Measurements from ENCODE around the gene PKM.

Gene PKM

DNA sequence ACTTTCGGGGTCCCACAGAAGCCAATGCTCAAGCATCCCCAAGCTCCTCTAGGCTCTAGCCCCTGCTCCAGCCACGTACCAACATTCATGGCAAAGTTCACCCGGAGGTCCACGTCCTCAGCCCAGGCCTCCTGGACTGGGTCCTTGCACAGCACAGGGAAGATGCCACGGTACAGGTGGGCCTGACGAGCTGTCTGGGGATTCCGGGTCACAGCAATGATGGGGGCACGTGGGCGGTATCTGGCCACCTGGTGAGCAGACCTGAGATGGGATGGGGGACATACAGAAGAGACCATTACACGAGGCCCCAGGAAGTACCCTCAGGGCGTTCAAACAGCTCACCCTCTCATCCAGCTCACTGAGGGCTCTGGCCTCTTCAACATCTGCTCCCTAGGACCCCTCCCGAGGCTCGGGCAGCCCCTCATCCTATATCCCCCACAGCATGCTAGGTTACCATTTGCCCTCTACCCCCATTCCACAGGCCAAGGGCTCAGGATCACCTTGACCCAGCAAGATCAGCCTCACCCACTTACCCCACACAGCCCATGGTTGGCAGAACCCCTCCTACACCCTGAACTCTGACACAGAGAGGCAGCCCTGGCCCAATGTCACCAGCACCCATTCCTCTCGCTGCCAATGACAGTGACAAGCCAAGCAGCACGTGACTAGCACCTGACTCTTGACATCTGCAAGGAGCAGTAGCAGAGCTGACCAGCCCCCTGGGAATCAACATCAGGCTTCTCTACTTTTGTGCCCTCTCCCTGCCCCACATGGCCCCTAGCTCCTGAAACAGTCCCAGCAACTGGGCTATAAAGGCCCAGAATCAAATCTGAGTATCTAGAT lies 30.4 kb downstream of the PKM start:
- no peak for DNase-seq (ENCODE audit: low spot score)

- DNase-seq (ENCODE audit: low spot score) = peak; percentile 92
These were observed 31.2 kb downstream of the PKM start for GRCh38 chr15:72199721-72200212.

- DNase-seq (ENCODE audit: low spot score) = no peak
These were observed 31.8 kb downstream of the PKM start for GRCh38 chr15:72199205-72199515.

GRCh38 chr15:72198356-72199204 lies 32.4 kb downstream of the PKM start:
- DNase-seq (ENCODE audit: low spot score) = no peak

- peak; percentile 90 for DNase-seq (ENCODE audit: low spot score)
These were observed 33.3 kb downstream of the PKM start, which contains the start of gene GRAMD2A for GRCh38 chr15:72197460-72198355. Gene GRAMD2A (minus strand): TSS chr15:72197787.

DNA sequence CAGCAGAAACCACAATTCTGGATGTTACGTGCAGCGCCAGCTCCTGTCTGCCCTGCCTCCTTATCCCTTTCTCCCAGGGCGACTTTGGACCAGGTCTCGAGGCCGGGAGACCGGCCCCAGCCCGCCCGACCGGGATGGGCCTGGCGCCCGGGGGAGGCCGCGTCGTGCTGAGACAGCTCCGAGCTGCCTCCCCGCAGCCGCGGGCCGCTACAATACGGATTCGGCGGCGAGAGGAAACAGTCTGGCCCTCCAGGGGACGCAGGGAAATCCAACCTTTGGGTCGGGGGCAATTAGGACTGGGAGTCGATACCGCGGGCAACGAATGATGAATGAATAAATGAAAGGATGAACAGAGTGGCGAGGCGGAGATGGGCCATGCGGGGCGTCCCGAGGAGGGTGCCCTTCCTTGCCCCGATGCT lies 33.9 kb downstream of the PKM start:
- no peak for DNase-seq (ENCODE audit: low spot score)

DNA sequence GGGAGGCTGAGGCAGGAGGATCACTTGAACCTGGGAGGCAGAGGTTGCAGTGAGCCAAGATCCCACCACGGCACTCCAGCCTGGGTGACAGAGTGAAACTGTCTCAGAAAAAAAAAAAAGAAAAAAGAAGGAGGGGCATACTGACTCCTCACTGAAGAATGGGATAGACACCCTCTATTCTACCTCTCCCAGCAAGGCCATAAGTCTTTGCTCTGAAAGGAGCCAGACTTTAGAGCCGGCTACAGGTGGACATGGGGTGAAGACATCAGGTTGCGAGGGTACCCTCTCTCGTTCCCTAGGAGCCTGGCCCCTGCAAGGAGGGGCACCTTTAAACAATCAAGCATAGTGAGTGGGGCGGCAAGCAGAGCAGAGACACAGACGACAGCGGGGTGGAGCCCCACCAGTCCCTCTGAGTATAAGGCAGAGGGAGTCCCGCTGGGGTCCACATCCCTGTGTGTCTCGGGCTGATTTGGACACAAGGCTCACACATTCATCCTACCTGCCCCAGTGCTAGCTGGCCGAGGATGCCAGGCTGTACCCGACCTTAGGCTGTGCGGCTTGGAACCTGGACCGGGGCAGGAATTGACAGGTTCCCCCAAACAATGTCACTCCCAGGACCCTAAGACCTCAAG lies 34.5 kb downstream of the PKM start:
- no peak for DNase-seq (ENCODE audit: low spot score)

GRCh38 chr15:72195101-72195511 lies 35.9 kb downstream of the PKM start:
- DNase-seq (ENCODE audit: low spot score) = no peak

- no peak for DNase-seq (ENCODE audit: low spot score)
These were observed 37.1 kb downstream of the PKM start for GRCh38 chr15:72193836-72194396.

DNA sequence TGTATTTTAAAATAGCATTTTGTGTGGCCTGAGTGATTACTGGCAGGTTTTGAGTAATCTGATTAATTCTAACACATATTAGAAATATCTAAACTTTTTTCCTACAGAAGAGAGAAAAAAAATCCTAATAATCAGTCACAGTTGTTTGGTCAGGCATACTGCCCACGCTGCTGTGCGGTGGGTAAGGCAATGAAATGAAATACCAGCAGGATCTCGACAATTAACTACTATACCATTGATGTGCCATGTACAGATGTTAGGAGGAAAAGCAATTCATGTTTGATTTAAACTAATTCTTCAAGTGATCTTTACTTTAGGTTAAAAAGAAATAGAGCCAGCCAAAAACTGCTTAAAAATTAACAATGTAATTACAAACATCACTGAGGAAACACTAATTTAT lies 38.6 kb downstream of the PKM start:
- no peak for DNase-seq (ENCODE audit: low spot score)

DNA sequence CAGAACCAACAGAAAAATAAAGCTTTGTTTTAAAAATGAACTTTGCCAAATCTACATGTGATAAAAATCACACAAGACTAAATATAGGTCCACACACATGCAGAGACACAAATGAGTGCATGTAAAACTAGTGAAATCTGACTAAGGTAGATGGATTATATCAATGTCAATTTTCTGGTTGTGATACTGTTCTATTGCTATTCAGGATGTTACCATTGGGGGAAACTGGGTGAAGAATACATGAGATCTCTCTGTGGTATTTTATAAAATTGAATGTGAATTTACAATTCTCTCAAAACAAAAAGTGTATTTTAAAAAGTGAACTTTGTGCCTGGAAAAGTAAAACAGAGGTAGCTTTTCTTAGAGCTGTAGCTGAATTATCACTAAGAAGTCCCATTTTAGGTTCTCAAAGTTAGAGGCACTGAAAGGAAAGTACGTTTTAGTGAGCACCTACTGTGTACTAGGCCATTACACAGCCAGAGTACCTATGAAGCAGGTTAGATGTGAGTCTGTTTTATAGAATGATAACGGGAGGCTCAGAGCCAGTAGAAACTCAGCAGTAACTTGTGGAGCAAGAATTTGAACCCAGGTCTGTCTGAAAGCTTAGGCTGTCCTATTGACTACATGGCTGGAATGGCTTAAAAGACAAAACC lies 41.6 kb downstream of the PKM start:
- DNase-seq (ENCODE audit: low spot score) = no peak

DNA sequence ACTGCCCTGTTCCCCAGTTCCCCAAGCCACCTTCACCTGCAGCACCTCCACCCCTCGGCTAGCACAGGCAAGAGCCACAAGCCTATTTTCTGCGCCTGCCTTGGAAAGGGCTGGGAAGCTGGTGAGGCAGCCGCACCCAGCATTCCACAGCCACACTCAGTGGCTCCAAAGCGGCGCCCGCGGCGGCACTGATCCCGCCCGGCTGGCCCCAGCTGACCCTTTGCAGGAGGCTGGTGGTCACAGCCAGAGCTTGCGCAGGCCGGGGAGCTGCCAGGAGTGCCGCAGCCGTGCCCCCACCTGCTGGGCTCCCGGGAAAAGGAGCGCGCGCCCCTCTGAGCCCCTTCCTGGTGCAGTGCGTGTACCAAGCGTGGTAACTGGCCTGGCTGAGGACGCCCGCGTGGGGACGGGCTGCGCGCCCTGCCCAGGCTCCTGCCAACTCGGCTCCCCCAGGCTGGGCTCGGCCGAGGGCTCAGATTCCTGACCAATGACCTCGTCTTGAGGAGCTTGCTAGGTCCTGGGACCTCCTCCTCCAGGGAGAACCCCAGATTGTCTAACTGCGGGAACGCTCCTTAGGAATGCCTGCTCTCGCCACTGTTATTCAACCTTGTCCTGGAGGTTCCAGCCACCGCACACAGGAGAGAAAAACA lies 46.7 kb downstream of the PKM start:
- peak; percentile 87 for DNase-seq (ENCODE audit: low spot score)

- peak; percentile 48 for DNase-seq (ENCODE audit: low spot score)
These were observed 47.2 kb downstream of the PKM start for GRCh38 chr15:72183781-72184164.

GRCh38 chr15:72182673-72183072 lies 48.3 kb downstream of the PKM start:
- peak; percentile 79 for DNase-seq (ENCODE audit: low spot score)

GRCh38 chr15:72182244-72182643 lies 48.7 kb downstream of the PKM start:
- no peak for DNase-seq (ENCODE audit: low spot score)

GRCh38 chr15:72180761-72181324 lies 50.1 kb downstream of the PKM start:
- DNase-seq (ENCODE audit: low spot score) = no peak

DNA sequence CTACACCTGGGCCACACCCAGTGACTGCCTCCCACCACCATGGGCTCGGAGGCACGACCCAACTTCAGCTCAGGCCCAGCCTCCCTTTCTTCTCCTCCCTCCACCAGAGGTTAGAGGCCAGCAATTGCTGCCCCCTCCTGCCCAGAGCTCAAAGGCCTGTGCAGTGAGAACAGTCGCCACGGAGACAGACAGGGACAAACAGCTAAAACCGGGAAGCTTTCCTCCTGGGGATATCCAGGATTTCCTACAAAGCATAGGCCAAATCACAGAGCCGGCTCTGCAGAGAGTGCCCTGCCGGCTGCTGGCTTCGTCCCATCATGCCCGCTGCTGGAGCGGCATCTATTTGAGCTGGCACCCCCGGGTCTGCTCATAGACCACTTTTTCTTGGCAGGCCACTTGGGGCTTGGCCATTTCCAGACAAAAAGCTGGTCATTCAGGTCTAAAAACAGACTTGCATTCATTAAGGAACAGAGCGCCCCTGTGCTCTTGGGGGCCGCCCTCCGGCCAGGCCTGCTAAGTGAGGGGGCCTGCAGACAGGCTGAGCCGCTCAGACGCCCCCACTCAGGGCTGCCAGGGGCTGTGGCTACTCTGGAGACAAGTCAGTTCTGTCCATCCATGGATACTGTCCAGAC lies 50.9 kb downstream of the PKM start:
- DNase-seq (ENCODE audit: low spot score) = peak; percentile 71

DNA sequence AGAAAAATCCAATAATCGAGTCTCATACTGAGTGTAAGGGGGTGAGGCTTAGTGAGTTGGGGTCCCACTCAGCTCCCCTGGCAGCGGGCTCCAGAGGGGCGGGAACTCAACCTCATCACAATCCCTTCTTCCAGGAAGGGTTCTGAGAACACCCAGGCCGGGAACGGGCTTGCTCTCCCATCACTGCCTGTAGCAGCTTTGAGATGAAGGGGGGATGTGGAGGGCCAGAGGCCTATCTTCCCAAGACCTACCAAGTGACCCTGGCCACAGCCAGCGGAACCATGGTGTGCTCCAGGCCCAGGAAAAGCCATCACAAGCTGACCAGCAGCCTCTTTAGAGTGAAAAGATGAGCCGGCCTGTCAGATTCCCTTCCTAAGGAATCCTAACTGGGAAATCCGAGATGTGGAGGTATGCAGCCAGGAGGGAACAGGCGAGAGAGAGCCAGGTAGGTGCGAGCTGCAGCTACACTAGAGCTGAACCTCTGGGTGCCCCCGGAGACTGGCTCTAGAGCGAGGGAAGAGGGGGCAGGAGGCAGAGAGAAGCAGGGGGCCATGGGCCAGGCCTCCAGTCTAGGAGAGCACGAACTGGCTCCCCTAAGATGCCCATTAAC lies 51.9 kb downstream of the PKM start:
- DNase-seq (ENCODE audit: low spot score) = no peak

- no peak for DNase-seq (ENCODE audit: low spot score)
These were observed 54.2 kb downstream of the PKM start for GRCh38 chr15:72176743-72177142.

Measured in HuH-7 (cell line).